ENCODE results near the gene TMEM198.

The TMEM198 gene

DNA sequence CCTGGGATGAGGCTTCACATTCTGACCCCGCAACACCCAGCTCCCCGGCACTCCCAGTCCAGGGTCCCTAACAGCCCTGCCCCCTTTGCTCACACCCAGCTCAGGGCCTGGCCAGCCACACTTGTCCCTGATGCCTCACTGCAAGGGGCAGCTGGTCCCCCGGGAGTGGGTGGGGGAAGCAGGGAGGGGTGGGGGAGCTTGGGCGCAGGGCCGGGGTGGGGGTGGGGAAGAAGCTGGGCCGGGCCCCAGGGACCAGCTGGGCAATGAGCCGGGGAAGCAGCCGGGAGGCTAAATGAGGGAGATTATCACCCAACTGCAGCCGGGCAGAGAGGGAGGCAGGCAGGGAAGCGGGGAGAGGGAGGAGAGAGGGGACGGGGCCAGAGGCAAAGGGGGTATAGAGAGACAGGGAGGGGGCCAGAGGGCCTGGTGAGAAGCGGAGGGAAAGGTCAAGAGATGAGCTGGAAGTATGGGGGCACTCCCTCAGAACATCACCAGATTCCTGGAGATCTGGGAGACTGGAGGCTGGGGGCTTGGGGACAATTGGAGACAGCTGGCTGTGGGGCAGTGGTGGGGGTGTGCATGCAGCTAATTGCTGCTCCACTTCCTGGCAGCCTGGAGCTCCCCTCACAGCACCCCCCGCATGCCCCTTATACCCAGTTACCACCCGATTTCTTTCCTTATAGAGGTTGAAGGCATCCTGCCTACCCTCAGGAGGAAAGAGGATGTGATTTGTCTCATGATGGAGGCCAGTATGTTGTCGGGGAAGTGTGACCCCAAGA, 32.1 kb upstream of the TMEM198 start:
- H3K9ac ChIP-seq: no peak overlapping the region
- no peaks in the 10 kb centered on the region for H3K36me3 ChIP-seq (ENCODE audit: insufficient read depth)
- H3K4me1 ChIP-seq (ENCODE audit: low read depth, poor library complexity, severe bottlenecking): peaks cover 5% of the 10 kb centered on the region
- no peak overlapping the region for H2AFZ ChIP-seq (ENCODE audit: low read depth)
- TF ChIP-seq, protein P1, sequence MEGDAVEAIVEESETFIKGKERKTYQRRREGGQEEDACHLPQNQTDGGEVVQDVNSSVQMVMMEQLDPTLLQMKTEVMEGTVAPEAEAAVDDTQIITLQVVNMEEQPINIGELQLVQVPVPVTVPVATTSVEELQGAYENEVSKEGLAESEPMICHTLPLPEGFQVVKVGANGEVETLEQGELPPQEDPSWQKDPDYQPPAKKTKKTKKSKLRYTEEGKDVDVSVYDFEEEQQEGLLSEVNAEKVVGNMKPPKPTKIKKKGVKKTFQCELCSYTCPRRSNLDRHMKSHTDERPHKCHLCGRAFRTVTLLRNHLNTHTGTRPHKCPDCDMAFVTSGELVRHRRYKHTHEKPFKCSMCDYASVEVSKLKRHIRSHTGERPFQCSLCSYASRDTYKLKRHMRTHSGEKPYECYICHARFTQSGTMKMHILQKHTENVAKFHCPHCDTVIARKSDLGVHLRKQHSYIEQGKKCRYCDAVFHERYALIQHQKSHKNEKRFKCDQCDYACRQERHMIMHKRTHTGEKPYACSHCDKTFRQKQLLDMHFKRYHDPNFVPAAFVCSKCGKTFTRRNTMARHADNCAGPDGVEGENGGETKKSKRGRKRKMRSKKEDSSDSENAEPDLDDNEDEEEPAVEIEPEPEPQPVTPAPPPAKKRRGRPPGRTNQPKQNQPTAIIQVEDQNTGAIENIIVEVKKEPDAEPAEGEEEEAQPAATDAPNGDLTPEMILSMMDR (conservative IDR thresholded peaks at IDR 0.05; ENCODE audit: low read depth, low read length): no peak
- peaks cover 65% of the 10 kb centered on the region for H3K27me3 ChIP-seq (ENCODE audit: insufficient read depth, low read depth)
- no peak overlapping the region for H3K4me3 ChIP-seq (IDR thresholded peaks at IDR 0.05; ENCODE audit: insufficient read depth, low read depth, low read length)
- H3K27ac ChIP-seq: no peak overlapping the region
- no peaks in the 10 kb centered on the region for H3K79me2 ChIP-seq (ENCODE audit: insufficient read depth, low read depth)
- H4K20me1 ChIP-seq (ENCODE audit: insufficient read depth): no peaks in the 10 kb centered on the region
- no peak overlapping the region for H3K4me2 ChIP-seq

DNA sequence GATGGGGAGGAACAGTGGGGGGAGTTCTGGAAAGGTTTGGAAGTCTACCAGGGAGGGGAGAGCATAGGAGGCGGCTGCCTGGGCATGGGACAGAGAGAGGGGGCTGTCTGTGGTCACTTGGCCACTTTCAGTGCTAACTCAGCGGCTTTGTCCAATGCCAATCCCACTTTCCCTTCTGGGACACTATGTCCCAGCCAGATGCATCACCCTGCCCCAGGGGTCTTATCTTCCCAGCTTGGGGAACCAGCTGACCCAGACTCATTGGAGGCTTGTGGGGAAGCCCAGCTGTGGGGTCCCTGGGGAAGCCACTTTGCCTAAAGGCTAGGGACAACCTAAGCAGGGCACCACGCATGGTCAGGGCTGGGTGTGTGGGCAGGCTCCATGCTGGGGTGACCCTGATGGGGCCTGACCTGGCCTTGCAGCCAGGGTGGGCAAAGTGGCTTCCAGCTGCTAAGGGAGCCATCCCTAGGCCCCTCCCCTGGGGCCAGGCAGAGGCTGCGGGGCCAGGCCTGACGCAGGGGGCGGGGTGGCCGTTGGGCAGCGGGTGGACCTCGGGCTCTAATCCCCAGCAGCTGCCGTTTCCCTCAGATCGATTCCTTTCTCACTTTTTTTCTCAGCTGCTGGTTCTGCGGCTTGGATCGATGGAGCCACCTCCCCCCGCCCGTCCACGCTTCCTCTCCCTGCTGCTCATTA, 31.2 kb upstream of the TMEM198 start:
- Histone ChIP-seq H3K4me1 (ENCODE audit: low read depth, poor library complexity, severe bottlenecking) (peaks cover 5% of the 10 kb centered on the region), H3K4me3 (IDR thresholded peaks at IDR 0.05; ENCODE audit: insufficient read depth, low read depth, low read length) (no peak overlapping the region), H3K36me3 (ENCODE audit: insufficient read depth) (no peaks in the 10 kb centered on the region), H3K27ac (no peak overlapping the region), H4K20me1 (ENCODE audit: insufficient read depth) (no peaks in the 10 kb centered on the region), H3K79me2 (ENCODE audit: insufficient read depth, low read depth) (no peaks in the 10 kb centered on the region), H3K27me3 (ENCODE audit: insufficient read depth, low read depth) (peaks cover 74% of the 10 kb centered on the region), H3K4me2 (no peak overlapping the region), H2AFZ (ENCODE audit: low read depth) (no peak overlapping the region), H3K9ac (no peak overlapping the region)
- TF ChIP-seq, protein P1 (conservative IDR thresholded peaks at IDR 0.05; ENCODE audit: low read depth, low read length): no peak

DNA sequence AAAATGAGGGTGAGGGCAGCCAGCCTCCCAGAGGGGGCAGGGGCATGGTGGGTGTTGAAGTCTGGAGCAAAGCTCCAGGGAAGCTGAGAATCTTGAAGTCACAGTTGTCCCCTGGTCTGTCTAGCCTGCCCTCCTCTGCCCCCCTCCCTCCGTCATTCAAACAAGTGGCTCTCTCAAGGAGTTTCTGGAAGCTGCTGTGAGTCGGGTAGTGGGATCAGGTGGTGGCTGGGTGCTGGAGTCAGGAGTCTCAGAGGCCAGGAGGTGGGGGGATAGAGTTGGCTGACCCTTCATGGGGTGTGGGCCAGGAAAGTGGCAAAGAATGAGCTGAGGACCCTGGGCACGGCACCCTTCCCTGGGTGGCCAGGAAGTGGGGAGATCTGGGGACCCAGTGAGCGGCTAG, 30.0 kb upstream of the TMEM198 start:
- Histone ChIP-seq H2AFZ (ENCODE audit: low read depth) (no peak overlapping the region), H3K4me1 (ENCODE audit: low read depth, poor library complexity, severe bottlenecking) (peaks cover 5% of the 10 kb centered on the region), H4K20me1 (ENCODE audit: insufficient read depth) (no peaks in the 10 kb centered on the region), H3K27ac (no peak overlapping the region), H3K4me3 (IDR thresholded peaks at IDR 0.05; ENCODE audit: insufficient read depth, low read depth, low read length) (no peak overlapping the region), H3K27me3 (ENCODE audit: insufficient read depth, low read depth) (peaks cover 83% of the 10 kb centered on the region), H3K36me3 (ENCODE audit: insufficient read depth) (no peaks in the 10 kb centered on the region), H3K4me2 (no peak overlapping the region), H3K9ac (no peak overlapping the region), H3K79me2 (ENCODE audit: insufficient read depth, low read depth) (no peaks in the 10 kb centered on the region)
- TF ChIP-seq, protein P1 (conservative IDR thresholded peaks at IDR 0.05; ENCODE audit: low read depth, low read length): no peak

- TF ChIP-seq, protein P1 (conservative IDR thresholded peaks at IDR 0.05; ENCODE audit: low read depth, low read length): no peak
Measured at GRCh38 chr2:219514196-219514761, 29.5 kb upstream of the TMEM198 start, which contains the start of gene ASIC4. Gene ASIC4 (plus strand): TSS chr2:219514482. CDS start chr2:219514725, 243 bp downstream.

More at GRCh38 chr2:219514196-219514761, 29.5 kb upstream of the TMEM198 start, which contains the start of gene ASIC4:
- no peak within 1 kb of the TSS for H3K27ac ChIP-seq
- no peaks in the 10 kb centered on the region for H4K20me1 ChIP-seq (ENCODE audit: insufficient read depth)
- no peaks in the 10 kb centered on the region for H3K79me2 ChIP-seq (ENCODE audit: insufficient read depth, low read depth)
- H3K4me3 ChIP-seq (IDR thresholded peaks at IDR 0.05; ENCODE audit: insufficient read depth, low read depth, low read length): no peak within 1 kb of the TSS
- no peak within 1 kb of the TSS for H3K4me2 ChIP-seq
- H3K27me3 ChIP-seq (ENCODE audit: insufficient read depth, low read depth): peaks cover 87% of the 10 kb centered on the region
- no peaks in the 10 kb centered on the region for H3K36me3 ChIP-seq (ENCODE audit: insufficient read depth)
- no peak within 1 kb of the TSS for H2AFZ ChIP-seq (ENCODE audit: low read depth)
- H3K4me1 ChIP-seq (ENCODE audit: low read depth, poor library complexity, severe bottlenecking): peaks cover 5% of the 10 kb centered on the region
- H3K9ac ChIP-seq: no peak within 1 kb of the TSS

All from KMS-11 (cell line).